Measurements from ENCODE around the gene TSPOAP1. TPM values are rescaled to one million over a fixed set of nuclear protein-coding genes. Genes with fewer than 3 reads are reported as not detected.

TSPOAP1 gene
- total and polyA plus RNA-seq, 8 donors: 6.5 to 68.8 (median 11.6) TPM; not detected in 1

GRCh38 chr17:58279736-58280479, 48.7 kb downstream of the TSPOAP1 start:
- peaks cover 7 to 16% (median 13%) of the 10 kb centered on the region in 4 donors for H3K4me1 ChIP-seq
- 64 to 84% (median 77%) methylated on average over 13 to 16 of the region's 16 CpGs for WGBS, 5 donors
- DNase-seq: no peak
- H3K36me3 ChIP-seq: no peaks in the 10 kb centered on the region
- H3K27me3 ChIP-seq: peaks cover 0 to 37% (median 7%) of the 10 kb centered on the region in 3 donors
- H3K27ac ChIP-seq: no peak overlapping the region
- no peaks in the 10 kb centered on the region for H3K9me3 ChIP-seq
- H3K4me3 ChIP-seq: no peak overlapping the region
- no peak for TF ChIP-seq POLR2AphosphoS5 (IDR thresholded peaks at IDR 0.05)
- no peak for TF ChIP-seq CTCF (IDR thresholded peaks at IDR 0.05)
- no peak for TF ChIP-seq EP300 (IDR thresholded peaks at IDR 0.05)
- no peak for TF ChIP-seq POLR2A (IDR thresholded peaks at IDR 0.05)
- intact Hi-C loops (cut with DNase I; ENCODE audit: low total_unique reads): no loop called here

GRCh38 chr17:58279016-58279711, 49.4 kb downstream of the TSPOAP1 start:
- peaks cover 0 to 29% (median 7%) of the 10 kb centered on the region in 3 donors for H3K27me3 ChIP-seq
- 12 to 32% (median 22%) methylated on average over 47 to 60 of the region's 60 CpGs for WGBS, 5 donors
- H3K9me3 ChIP-seq: no peaks in the 10 kb centered on the region
- peak overlapping the region in 1 of 5 donors; percentile 34 for H3K27ac ChIP-seq
- intact Hi-C loops (cut with DNase I; ENCODE audit: low total_unique reads): no loop called here
- H3K36me3 ChIP-seq: no peaks in the 10 kb centered on the region
- H3K4me1 ChIP-seq: peaks cover 7 to 16% (median 13%) of the 10 kb centered on the region in 4 donors
- peak in 1 of 2 donors; percentile 81 for DNase-seq
- TF ChIP-seq POLR2AphosphoS5 (IDR thresholded peaks at IDR 0.05) (no peak), CTCF (IDR thresholded peaks at IDR 0.05) (no peak), POLR2A (IDR thresholded peaks at IDR 0.05) (no peak), EP300 (IDR thresholded peaks at IDR 0.05) (no peak)
- peak overlapping the region; percentile 10 to 39 (median 28) for H3K4me3 ChIP-seq

GRCh38 chr17:58278661-58279015, 50.0 kb downstream of the TSPOAP1 start:
- Histone ChIP-seq H3K27me3 (peaks cover 0 to 25% (median 7%) of the 10 kb centered on the region in 3 donors), H3K36me3 (no peaks in the 10 kb centered on the region), H3K9me3 (no peaks in the 10 kb centered on the region), H3K4me1 (peaks cover 7 to 16% (median 13%) of the 10 kb centered on the region in 4 donors), H3K27ac (peak overlapping the region in 1 of 5 donors; percentile 34), H3K4me3 (peak overlapping the region; percentile 10 to 39 (median 28))
- WGBS, 5 donors: 15 to 44% (median 17%) methylated on average over 1 to 5 of the region's 5 CpGs
- intact Hi-C loops (cut with DNase I; ENCODE audit: low total_unique reads): no loop called here
- DNase-seq: no peak
- TF ChIP-seq CTCF (IDR thresholded peaks at IDR 0.05) (no peak), POLR2AphosphoS5 (IDR thresholded peaks at IDR 0.05) (no peak), EP300 (IDR thresholded peaks at IDR 0.05) (no peak), POLR2A (IDR thresholded peaks at IDR 0.05) (no peak)

- TF ChIP-seq POLR2AphosphoS5 (IDR thresholded peaks at IDR 0.05): no peak
- no peak for TF ChIP-seq CTCF (IDR thresholded peaks at IDR 0.05)
- TF ChIP-seq EP300 (IDR thresholded peaks at IDR 0.05): no peak
- TF ChIP-seq POLR2A (IDR thresholded peaks at IDR 0.05): no peak
- WGBS, 5 donors: 83 to 89% (median 85%) methylated on average over 35 to 36 of the region's 36 CpGs
- H3K4me1 ChIP-seq: peaks cover 7 to 16% (median 13%) of the 10 kb centered on the region in 4 donors
- intact Hi-C loops (cut with DNase I; ENCODE audit: low total_unique reads): no loop called here
- no peak for DNase-seq
- H3K4me3 ChIP-seq: no peak overlapping the region
- H3K9me3 ChIP-seq: no peaks in the 10 kb centered on the region
- H3K27me3 ChIP-seq: peaks cover 0 to 25% (median 7%) of the 10 kb centered on the region in 3 donors
- no peaks in the 10 kb centered on the region for H3K36me3 ChIP-seq
- peak overlapping the region in 1 of 5 donors; percentile 34 for H3K27ac ChIP-seq
These were observed 50.6 kb downstream of the TSPOAP1 start for GRCh38 chr17:58277802-58278595.
